HG02852 (cell line): ENCODE measurements around the gene SPSB1.

ENCODE experiments used
- ATAC-seq: cut with Tn5 transposase; IDR thresholded peaks from one replicate; pipeline ENCODE4 v1.9.1; 2021; ENCODE audit warnings: mild to moderate bottlenecking, moderate library complexity; ENCODE audit not compliant: unreplicated experiment

SPSB1 gene

DNA sequence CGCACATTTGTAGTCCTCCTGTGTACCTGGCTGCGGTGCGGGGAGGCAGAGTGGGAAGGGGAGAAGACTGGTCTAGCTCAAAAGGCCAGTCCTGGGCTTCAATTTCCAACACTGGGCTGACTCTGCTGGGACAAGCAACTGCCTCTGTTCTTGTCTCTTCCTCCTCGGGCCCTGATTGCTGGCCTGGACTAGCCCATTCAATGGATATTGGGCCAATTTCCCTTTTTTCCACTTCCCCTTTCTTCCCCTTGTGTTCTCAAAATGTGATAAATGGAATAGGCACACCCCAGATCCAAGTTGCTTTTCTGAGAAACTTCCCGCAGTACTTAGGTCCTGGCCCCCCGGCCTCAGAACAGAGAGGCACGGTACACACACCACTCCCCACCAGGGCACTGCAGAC, 48.2 kb downstream of the SPSB1 start:
- no peak for ATAC-seq

DNA sequence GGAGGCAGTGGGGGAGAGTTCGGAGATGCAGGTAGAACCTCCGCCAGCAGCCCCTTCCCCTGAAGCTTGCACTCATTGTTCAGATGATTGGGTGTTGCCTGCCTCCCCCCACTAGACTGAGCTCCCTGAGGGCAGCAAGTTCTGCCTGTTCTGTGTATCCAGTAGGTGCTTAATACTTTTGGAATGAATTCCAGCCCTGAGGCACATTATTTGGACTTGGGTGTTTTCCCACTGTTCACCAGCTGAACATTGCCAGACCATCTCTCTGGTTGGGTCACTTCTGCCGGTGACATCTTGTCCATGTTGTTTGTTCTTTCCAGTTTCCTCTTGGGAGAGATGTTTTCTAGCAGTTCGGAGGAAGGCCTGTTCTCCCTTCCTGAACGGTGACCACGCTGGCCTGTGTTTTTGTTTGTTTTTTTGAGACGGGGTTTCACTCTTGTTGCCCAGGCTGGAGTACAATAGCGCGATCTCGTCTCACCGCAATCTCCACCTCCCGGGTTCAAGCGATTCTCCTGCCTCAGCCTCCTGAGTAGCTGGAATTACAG, 48.7 kb downstream of the SPSB1 start:
- ATAC-seq = no peak

GRCh38 chr1:9343269-9343668, 50.6 kb downstream of the SPSB1 start:
- ATAC-seq = no peak

GRCh38 chr1:9344426-9345200, 51.9 kb downstream of the SPSB1 start:
- no peak for ATAC-seq

DNA sequence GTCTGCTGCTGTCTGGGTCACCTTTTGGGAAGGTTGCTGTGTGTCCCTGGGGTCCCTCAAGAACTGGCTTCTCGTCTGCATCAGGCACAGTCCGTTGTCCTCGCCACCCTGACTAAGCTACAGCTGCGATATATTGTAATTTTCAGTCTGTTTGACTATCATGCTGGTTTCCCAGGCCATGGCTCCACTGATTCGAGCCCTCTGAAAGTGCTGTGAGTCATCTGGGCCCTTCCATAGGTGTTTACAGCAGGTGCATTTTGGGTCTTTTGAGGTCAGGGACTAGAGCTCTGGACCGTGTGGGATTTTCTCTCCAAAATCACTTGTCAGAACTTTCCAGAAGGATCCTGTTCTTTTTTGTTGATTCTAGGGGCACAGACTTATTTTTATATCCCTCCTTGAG, 52.8 kb downstream of the SPSB1 start:
- no peak for ATAC-seq

DNA sequence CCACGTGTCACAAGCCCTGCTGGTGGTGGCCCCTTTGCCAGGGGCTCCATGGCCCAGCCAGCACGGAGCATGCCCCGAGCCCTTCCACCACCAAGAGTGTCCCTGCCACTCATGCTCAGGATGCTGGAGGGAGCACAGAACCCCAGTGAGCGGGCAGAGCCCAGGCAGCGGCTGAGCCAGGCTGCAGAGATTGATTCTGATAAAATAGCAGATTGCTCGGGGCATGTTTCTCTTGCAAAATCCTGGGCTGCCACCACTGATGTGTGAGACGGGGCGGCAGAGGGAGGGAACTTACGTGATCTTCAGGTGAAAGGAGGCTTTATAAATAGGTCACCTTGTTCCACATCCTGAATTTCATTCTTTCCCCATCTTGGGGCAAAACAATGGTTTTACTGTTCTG, 53.2 kb downstream of the SPSB1 start:
- no peak for ATAC-seq

GRCh38 chr1:9346566-9346965, 53.9 kb downstream of the SPSB1 start:
- no peak for ATAC-seq

GRCh38 chr1:9347095-9347850, 54.6 kb downstream of the SPSB1 start:
- ATAC-seq = no peak

GRCh38 chr1:9349331-9349851, 56.7 kb downstream of the SPSB1 start:
- no peak for ATAC-seq

GRCh38 chr1:9350013-9350908, 57.6 kb downstream of the SPSB1 start:
- no peak for ATAC-seq

GRCh38 chr1:9350960-9351359, 58.3 kb downstream of the SPSB1 start:
- ATAC-seq = no peak

DNA sequence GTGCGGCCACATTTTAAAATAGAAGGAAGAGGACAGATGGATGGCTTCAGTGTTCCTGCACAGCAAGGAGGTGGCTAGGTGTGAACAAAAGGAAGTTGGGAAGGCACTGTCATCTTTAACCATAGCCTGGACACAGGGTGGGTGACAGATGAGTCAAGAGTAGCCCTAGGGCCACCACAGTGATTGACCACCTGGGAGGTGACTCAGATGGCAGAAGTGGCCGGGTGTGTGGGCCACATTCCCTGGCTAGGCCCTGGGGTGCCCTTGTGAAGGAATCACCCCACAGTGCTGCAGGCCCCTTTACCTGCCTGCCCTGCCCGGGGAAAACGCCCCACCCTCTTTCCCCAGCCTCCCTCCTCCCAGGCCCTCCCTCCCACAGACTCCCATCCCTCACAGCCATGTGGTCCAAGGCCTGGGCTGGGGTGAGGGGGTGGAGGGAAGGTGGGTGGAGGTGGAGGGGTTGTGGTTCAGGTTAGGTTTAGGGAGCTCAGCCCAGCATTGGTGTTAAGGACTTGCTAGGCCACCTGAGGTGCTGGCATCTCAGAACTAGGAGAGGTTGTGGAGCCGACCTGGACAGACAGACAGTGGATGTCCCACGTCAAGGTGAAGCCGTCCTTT, 59.1 kb downstream of the SPSB1 start:
- no peak for ATAC-seq

DNA sequence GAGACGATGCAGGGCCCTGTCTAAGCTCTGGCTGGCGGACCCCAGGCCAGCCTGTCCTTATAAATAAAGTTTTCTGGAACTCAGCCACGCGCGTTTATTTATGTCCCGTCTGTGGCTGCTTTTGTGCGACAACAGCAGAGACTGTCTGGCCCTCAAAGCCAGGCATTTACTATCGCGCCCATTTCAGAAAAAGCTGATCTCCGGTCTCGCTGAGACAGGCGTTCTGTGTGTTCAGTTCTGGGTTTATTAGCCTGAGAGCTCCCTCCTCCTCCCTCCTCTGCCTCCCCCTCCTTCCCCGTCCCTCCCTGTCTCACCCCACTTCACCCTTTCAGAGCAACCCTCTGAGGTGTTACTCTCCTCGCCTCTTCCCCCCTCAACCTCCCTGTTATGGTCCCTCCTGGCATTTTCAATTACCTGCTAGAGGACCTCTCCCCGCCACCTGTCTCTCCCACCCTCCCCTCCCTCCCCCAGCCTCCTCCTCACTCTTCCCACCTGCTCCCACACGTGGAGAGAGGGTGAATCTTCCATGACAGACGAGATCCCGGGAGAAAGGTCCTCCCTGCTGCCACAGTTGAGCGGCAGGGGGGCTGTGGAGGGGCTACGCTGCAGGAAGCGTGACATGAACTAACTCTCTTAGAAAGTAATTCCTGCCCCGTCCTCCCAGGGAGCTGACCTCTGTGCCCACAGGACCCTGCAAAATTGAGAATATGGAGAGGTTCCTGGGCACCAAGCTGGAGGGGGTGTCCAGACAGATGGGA, 59.9 kb downstream of the SPSB1 start:
- no peak for ATAC-seq

DNA sequence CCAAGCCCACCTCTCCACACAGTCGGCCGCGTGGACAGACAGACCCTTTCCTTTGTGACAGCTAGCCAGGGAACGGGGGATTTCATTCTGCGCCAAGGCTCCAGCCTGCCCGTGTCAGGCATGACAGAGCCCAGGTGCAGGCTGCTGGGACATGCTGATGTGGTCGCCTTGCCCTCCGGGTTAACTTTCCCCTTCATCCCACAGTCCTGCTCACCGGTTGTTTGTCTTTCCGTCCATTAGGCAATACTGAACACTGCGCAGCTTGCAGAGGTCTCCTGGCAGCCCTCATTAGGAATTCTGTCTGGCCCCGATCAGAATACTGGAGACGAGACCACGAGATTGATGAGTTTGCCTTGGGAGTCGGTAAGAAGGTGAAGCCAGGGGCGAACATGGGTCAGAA, 62.8 kb downstream of the SPSB1 start:
- no peak for ATAC-seq

DNA sequence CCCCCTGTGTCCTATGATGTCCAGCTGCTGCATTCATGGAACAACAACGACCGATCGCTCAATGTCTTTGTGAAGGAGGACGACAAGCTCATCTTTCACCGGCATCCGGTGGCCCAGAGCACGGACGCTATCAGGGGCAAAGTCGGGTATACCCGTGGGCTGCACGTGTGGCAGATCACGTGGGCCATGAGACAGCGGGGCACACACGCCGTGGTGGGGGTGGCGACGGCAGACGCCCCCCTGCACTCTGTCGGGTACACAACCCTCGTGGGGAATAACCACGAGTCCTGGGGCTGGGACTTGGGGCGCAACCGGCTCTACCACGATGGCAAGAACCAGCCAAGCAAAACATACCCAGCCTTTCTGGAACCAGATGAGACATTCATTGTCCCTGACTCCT, 63.3 kb downstream of the SPSB1 start:
- no peak for ATAC-seq

- no peak for ATAC-seq
Measured at GRCh38 chr1:9356829-9357466, 64.3 kb downstream of the SPSB1 start.

- no peak for ATAC-seq
Measured at GRCh38 chr1:9357958-9358357, 65.3 kb downstream of the SPSB1 start.

GRCh38 chr1:9360371-9361064, 67.8 kb downstream of the SPSB1 start:
- no peak for ATAC-seq
